B cell (primary cell): ENCODE data around the gene UBE2D1. TPM values are rescaled to one million over a fixed set of nuclear protein-coding genes. Genes with fewer than 3 reads are reported as not detected.

ENCODE experiments used
- ATAC-seq: fragments of 200-7000 bp; cut with Tn5 transposase; one replicate; pipeline ENCODE4 v1.10.0; 2021; ENCODE audit warnings: low read depth, mild to moderate bottlenecking, moderate number of reproducible peaks, moderate library complexity
- CTCF ChIA-PET: fragments of 350-600 bp; sonication (Branson Sonifier 250); formaldehyde crosslinking; loops from one replicate; lab custom pipeline; 2021; ENCODE audit warnings: antibody characterized with exemption, inconsistent platforms; lab: Charles Lee
- POLR2A ChIA-PET: fragments of 350-600 bp; sonication (Branson Sonifier 250); formaldehyde crosslinking; loops from one replicate; lab custom pipeline; 2021; ENCODE audit warnings: antibody characterized with exemption; lab: Charles Lee
- DNase-seq: peaks from one replicate; pipeline ENCODE4 v3.0.0; 2013
- H2AFZ ChIP-seq: 2 replicates; pipeline ENCODE4 v1.6.1; 2012; ENCODE audit warnings: mild to moderate bottlenecking, low read depth, low read length; ENCODE audit not compliant: insufficient read depth, poor library complexity, severe bottlenecking
- H3K27ac ChIP-seq, 2 donors: 1 replicate in 1 of 2; 2 replicates in 1 of 2; pipeline ENCODE4 v1.5.1; 2012 to 2013; ENCODE audit warnings: low read length in 2 of 2, mild to moderate bottlenecking in 2 of 2, moderate library complexity in 1 of 2
- H3K27me3 ChIP-seq, 4 experiments: fragments of 200-600 bp in 1 of 4; sonication (generic) in 1 of 4; replicated peaks in 1 of 4; 1 replicate in 2 of 4; 2 replicates in 2 of 4; pipeline versions ENCODE4 v1.6.1 to v1.7.0; 2013 to 2016; ENCODE audit warnings: low read length in 3 of 4, mild to moderate bottlenecking in 2 of 4, mixed read lengths in 1 of 4, moderate library complexity in 1 of 4; ENCODE audit not compliant: insufficient read depth in 4 of 4, control insufficient read depth in 3 of 4; ENCODE audit errors: control extremely low read depth in 1 of 4
- H3K36me3 ChIP-seq, 2 experiments: replicated peaks in 1 of 2; 1 replicate in 1 of 2; 2 replicates in 1 of 2; pipeline versions ENCODE4 v1.6.1 to v1.7.1; 2013; ENCODE audit warnings: low read length in 1 of 2; ENCODE audit not compliant: insufficient read depth in 2 of 2, control insufficient read depth in 1 of 2; ENCODE audit errors: control extremely low read depth in 1 of 2, extremely low read depth in 1 of 2
- H3K4me1 ChIP-seq, 2 donors: fragments of 200-600 bp in 1 of 2; sonication (generic) in 1 of 2; 1 replicate in 1 of 2; 2 replicates in 1 of 2; pipeline versions ENCODE4 v1.5.1 to v1.6.1; 2013 to 2017; ENCODE audit warnings: low read length in 2 of 2; ENCODE audit not compliant: control insufficient read depth in 2 of 2, insufficient read depth in 2 of 2
- H3K4me2 ChIP-seq: replicated peaks from 2 replicates; pipeline ENCODE3; 2012; ENCODE audit warnings: mild to moderate bottlenecking, low read depth, low read length; ENCODE audit not compliant: poor library complexity, severe bottlenecking
- H3K4me3 ChIP-seq, 5 experiments: fragments of 200-600 bp in 1 of 5; sonication (generic) in 1 of 5; 1 replicate in 3 of 5; 2 replicates in 2 of 5; pipeline versions ENCODE4 v1.5.1 to v1.7.0; 2011 to 2016; ENCODE audit warnings: low read length in 4 of 5, mild to moderate bottlenecking in 4 of 5, low read depth in 2 of 5, control low read depth in 1 of 5, moderate library complexity in 1 of 5; ENCODE audit not compliant: insufficient read depth in 1 of 5; ENCODE audit errors: control extremely low read depth in 1 of 5, extremely low read depth in 1 of 5
- H3K79me2 ChIP-seq: fragments of 200-600 bp; sonication (generic); one replicate; pipeline ENCODE4 v1.6.0; 2016; ENCODE audit warnings: low read length; ENCODE audit not compliant: control insufficient read depth, insufficient read depth
- H3K9ac ChIP-seq: fragments of 200-600 bp; sonication (generic); 2 replicates; pipeline ENCODE4 v1.6.1; 2017; ENCODE audit warnings: mild to moderate bottlenecking, low read length, moderate library complexity
- H3K9me3 ChIP-seq, 3 donors: one replicate each; pipeline versions ENCODE4 v1.6.1 to v1.7.1; 2013; ENCODE audit warnings: low read length in 2 of 3; ENCODE audit not compliant: control insufficient read depth in 2 of 3, insufficient read depth in 1 of 3; ENCODE audit errors: control extremely low read depth in 1 of 3
- H4K20me1 ChIP-seq: 2 replicates; pipeline ENCODE4 v1.6.0; 2012; ENCODE audit warnings: mild to moderate bottlenecking, low read length; ENCODE audit not compliant: insufficient read depth, control insufficient read depth, poor library complexity, severe bottlenecking
- H3K27ac Mint-ChIP-seq: one replicate; pipeline ENCODE4 v1.8.0; 2021; ENCODE audit warnings: mixed read lengths
- H3K27me3 Mint-ChIP-seq: one replicate; pipeline ENCODE4 v1.8.0; 2021; ENCODE audit warnings: mixed read lengths
- H3K4me1 Mint-ChIP-seq: one replicate; pipeline ENCODE4 v1.8.0; 2021; ENCODE audit warnings: mixed read lengths
- H3K4me3 Mint-ChIP-seq: one replicate; pipeline ENCODE4 v1.8.0; 2021; ENCODE audit warnings: mixed read lengths
- H3K9me3 Mint-ChIP-seq: one replicate; pipeline ENCODE4 v1.8.0; 2022; ENCODE audit warnings: mixed read lengths; ENCODE audit not compliant: insufficient read depth
- EZH2 ChIP-seq: IDR thresholded peaks from 2 replicates; pipeline ENCODE4 v1.6.1; 2012; ENCODE audit warnings: borderline replicate concordance, low read depth, mild to moderate bottlenecking, moderate library complexity, low read length; ENCODE audit not compliant: insufficient read depth, poor library complexity, severe bottlenecking
- WGBS: methylation state at CpG from one replicate; pipeline ENCODE4 v1.1.5; 2013; ENCODE audit warnings: missing lambda C conversion rate; ENCODE audit not compliant: insufficient coverage; 5-methylcytosine and 5-hydroxymethylcytosine counted together
- intact Hi-C: fragments of 100-400 bp; cut with micrococcal nuclease; formaldehyde crosslinking; loops from one replicate; pipeline ENCODE4 v1.10.0; 2022
- polyA plus RNA-seq: library from polyadenylated mRNA; depleted of rRNA; stranded (reverse); fragments of >200 nt; gene quantifications from 2 replicates; pipeline ENCODE4 v1.2.3, GENCODE V29; 2012
- total RNA-seq, 2 donors: library from RNA; stranded (reverse); fragments of 120-200 nt in 1 of 2; gene quantifications; 1 replicate in 1 of 2; 2 replicates in 1 of 2; pipeline versions ENCODE4 v1.2.3 to v1.2.4, GENCODE V29; 2013 to 2022
- TF ChIP-seq, protein P1 (sequence below): fragments of 200-600 bp; IDR thresholded peaks from one replicate; pipeline ENCODE4 v1.8.0; 2022; ENCODE audit warnings: antibody characterized with exemption, mild to moderate bottlenecking

Gene UBE2D1
- total and polyA plus RNA-seq, 2 donors (not counting 1 experiment from before 2014, with no cell fraction given), result 8.5 to 12.6 TPM

- Histone ChIP-seq H3K4me1 (peaks cover 13 to 17% of the 10 kb centered on the region in 2 donors), H2AFZ (no peak overlapping the region), H3K27ac (no peak overlapping the region), H3K79me2 (peaks cover 65% of the 10 kb centered on the region), H3K9ac (peak overlapping the region; percentile 91), H4K20me1 (peaks cover 10% of the 10 kb centered on the region), H3K27me3 (no peaks in the 10 kb centered on the region), H3K4me2 (peak overlapping the region; percentile 88), H3K9me3 (no peaks in the 10 kb centered on the region), H3K36me3 (no peaks in the 10 kb centered on the region), H3K4me3 (peak overlapping the region in 2 of 5 experiments; percentile 84 to 93)
- intact Hi-C loops, result no loop called here
- no peaks in the 10 kb centered on the region for H3K9me3 Mint-ChIP-seq
- no peak for TF ChIP-seq EZH2
- TF ChIP-seq, protein P1, sequence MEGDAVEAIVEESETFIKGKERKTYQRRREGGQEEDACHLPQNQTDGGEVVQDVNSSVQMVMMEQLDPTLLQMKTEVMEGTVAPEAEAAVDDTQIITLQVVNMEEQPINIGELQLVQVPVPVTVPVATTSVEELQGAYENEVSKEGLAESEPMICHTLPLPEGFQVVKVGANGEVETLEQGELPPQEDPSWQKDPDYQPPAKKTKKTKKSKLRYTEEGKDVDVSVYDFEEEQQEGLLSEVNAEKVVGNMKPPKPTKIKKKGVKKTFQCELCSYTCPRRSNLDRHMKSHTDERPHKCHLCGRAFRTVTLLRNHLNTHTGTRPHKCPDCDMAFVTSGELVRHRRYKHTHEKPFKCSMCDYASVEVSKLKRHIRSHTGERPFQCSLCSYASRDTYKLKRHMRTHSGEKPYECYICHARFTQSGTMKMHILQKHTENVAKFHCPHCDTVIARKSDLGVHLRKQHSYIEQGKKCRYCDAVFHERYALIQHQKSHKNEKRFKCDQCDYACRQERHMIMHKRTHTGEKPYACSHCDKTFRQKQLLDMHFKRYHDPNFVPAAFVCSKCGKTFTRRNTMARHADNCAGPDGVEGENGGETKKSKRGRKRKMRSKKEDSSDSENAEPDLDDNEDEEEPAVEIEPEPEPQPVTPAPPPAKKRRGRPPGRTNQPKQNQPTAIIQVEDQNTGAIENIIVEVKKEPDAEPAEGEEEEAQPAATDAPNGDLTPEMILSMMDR, result no peak
- no peaks in the 10 kb centered on the region for H3K27me3 Mint-ChIP-seq
- ChIA-PET POLR2A (no interaction called here), CTCF (interaction anchor here (2.0 kb wide), 1 partner anchor 48 kb away, joined by 9 read pairs; the partner anchor contains the start of gene TFAM)
- no peak for ATAC-seq
- peak overlapping the region; percentile 96 for H3K4me3 Mint-ChIP-seq
- H3K27ac Mint-ChIP-seq, result peak overlapping the region; percentile 91
- H3K4me1 Mint-ChIP-seq, result peaks cover 40% of the 10 kb centered on the region
- DNase-seq, result no peak
- WGBS, result no CpG with 5 or more reads among the region's 4 CpGs
These were observed 1.4 kb downstream of the UBE2D1 start for GRCh38 chr10:58336242-58336641.

DNA sequence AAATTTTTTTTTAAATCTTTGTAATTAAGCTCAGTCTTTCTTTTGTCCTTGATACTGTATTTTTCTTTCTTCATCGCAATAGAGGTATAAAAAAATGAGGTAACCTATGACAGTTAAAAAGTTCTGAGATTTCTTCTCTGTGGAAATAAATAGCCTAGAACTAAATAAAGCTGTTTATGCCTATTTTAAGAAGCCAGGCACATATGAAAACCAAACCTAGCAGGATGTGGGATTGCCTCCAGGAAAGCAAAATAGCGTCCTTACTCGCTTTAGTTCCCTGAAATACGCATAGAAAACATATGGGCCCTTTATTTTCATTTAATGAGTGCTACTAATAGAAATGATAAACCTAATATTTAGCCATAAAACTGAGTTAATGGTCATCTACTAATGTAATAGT lies 6.6 kb downstream of the UBE2D1 start:
- peaks cover 94% of the 10 kb centered on the region for H3K79me2 ChIP-seq
- ChIA-PET POLR2A (no interaction called here), CTCF (interaction anchor here (1.0 kb wide), 1 partner anchor 43 kb away, joined by 3 read pairs; no protein-coding TSS in a partner anchor)
- no peak for ATAC-seq
- Mint-ChIP-seq H3K4me3 (no peak overlapping the region), H3K9me3 (no peaks in the 10 kb centered on the region), H3K27me3 (no peaks in the 10 kb centered on the region), H3K4me1 (peaks cover 39% of the 10 kb centered on the region), H3K27ac (no peak overlapping the region)
- no peak overlapping the region for H3K4me3 ChIP-seq
- no peak overlapping the region for H2AFZ ChIP-seq
- H3K4me2 ChIP-seq, result no peak overlapping the region
- WGBS, result no CpG with 5 or more reads among the region's 4 CpGs
- no peaks in the 10 kb centered on the region for H3K9me3 ChIP-seq
- DNase-seq, result no peak
- no peak overlapping the region for H3K9ac ChIP-seq
- peaks cover 0 to 12% of the 10 kb centered on the region in 2 donors for H3K4me1 ChIP-seq
- H4K20me1 ChIP-seq, result peaks cover 32% of the 10 kb centered on the region
- H3K27me3 ChIP-seq, result no peaks in the 10 kb centered on the region
- TF ChIP-seq EZH2, result no peak
- TF ChIP-seq, protein P1, result no peak
- no peak overlapping the region for H3K27ac ChIP-seq
- intact Hi-C loops, result no loop called here
- H3K36me3 ChIP-seq, result no peaks in the 10 kb centered on the region
